ENCODE data around the gene WDR59. TPM values are rescaled to one million over a fixed set of nuclear protein-coding genes. Genes with fewer than 3 reads are reported as not detected.

WDR59 gene
- 10 to 100 TPM; 15.1 to 40.7 (median 24.6) TPM for total RNA-seq
- polyA plus RNA-seq: 10 to 100 TPM in 2 of 3 donors, 1 to 10 TPM in 1; 6.2 to 20.3 (median 13.8) TPM

GRCh38 chr16:74984529-74985296 lies at the start of gene WDR59:
TSS of gene WDR59 (minus strand) at chr16:74985123. CDS start at chr16:74985017, 106 bp downstream.
- TF ChIP-seq POLR2A (IDR thresholded peaks at IDR 0.05) (peak in 1 of 2 donors; percentile 34), POLR2AphosphoS5 (IDR thresholded peaks at IDR 0.05) (peak; percentile 31 to 78 (median 69)), CTCF (IDR thresholded peaks at IDR 0.05) (no peak), EP300 (IDR thresholded peaks at IDR 0.05) (no peak)
- WGBS, 2 donors: 1% methylated on average over 68 of the region's 68 CpGs
- Histone ChIP-seq H3K4me3 (peak within 1 kb of the TSS; percentile 69 to 99 (median 84)), H3K4me1 (peaks cover 0 to 23% (median 16%) of the 10 kb centered on the region in 4 donors), H3K36me3 (no peaks in the 10 kb centered on the region), H3K27me3 (no peaks in the 10 kb centered on the region), H3K9me3 (no peaks in the 10 kb centered on the region), H3K27ac (peak within 1 kb of the TSS; percentile 76 to 88 (median 80))
- intact Hi-C loops (cut with DNase I): loop anchor here (10.0 kb wide), 1 partner anchor 250 kb away; no protein-coding TSS in a partner anchor
- DNase-seq: peak; percentile 100

DNA sequence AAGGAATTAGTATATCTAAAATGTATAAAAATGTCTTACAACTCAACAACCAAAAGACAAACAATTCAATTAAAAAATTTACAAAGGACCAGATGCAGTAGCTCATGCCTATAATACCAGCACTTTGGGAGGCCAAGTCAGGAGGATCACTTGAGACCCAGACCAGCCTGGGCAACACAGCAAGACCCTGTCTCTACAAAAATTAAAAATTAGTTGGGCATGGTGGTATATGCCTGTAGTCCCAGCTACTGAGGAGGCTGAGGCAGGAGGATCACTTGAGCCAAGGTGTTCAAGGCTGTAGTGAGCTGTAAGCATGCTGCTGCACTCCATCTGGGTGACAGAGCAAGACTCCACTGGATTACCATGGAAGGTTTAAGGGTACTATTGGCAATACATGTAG lies 47.7 kb upstream of the WDR59 start:
- H3K4me3 ChIP-seq: no peak overlapping the region
- peaks cover 0 to 6% (median 2%) of the 10 kb centered on the region in 4 donors for H3K4me1 ChIP-seq
- H3K27me3 ChIP-seq: no peaks in the 10 kb centered on the region
- intact Hi-C loops (cut with DNase I): no loop called here
- TF ChIP-seq CTCF (IDR thresholded peaks at IDR 0.05) (no peak), EP300 (IDR thresholded peaks at IDR 0.05) (no peak)
- no peaks in the 10 kb centered on the region for H3K36me3 ChIP-seq
- DNase-seq: no peak
- no peaks in the 10 kb centered on the region for H3K9me3 ChIP-seq
- no peak overlapping the region for H3K27ac ChIP-seq

DNA sequence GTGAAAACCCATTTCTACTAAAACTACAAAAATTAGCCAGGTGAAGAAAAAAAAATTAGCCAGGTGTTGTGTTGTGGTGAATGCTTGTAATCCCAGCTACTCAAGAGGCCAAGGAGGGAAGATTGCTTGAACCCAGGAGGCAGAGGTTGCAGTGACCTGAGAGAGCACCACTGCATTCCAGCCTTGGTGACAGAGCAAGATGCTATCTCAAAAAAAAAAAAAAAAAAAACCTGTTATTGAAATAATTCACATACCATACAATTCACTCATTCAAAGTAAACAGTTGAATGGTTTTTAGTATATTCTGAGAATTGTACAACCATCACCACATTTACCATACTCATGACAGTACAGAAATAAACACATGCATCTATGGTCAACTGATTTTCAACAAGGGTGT lies 44.9 kb upstream of the WDR59 start:
- Histone ChIP-seq H3K4me1 (peaks cover 0 to 30% (median 23%) of the 10 kb centered on the region in 4 donors), H3K27ac (no peak overlapping the region), H3K27me3 (no peaks in the 10 kb centered on the region), H3K4me3 (no peak overlapping the region), H3K9me3 (no peaks in the 10 kb centered on the region), H3K36me3 (no peaks in the 10 kb centered on the region)
- DNase-seq: no peak
- no peak for TF ChIP-seq POLR2A (IDR thresholded peaks at IDR 0.05)
- no peak for TF ChIP-seq POLR2AphosphoS5 (IDR thresholded peaks at IDR 0.05)
- no peak for TF ChIP-seq EP300 (IDR thresholded peaks at IDR 0.05)
- TF ChIP-seq CTCF (IDR thresholded peaks at IDR 0.05): no peak
- intact Hi-C loops (cut with DNase I): no loop called here

GRCh38 chr16:75028544-75029135 lies 43.7 kb upstream of the WDR59 start:
- H3K27ac ChIP-seq: no peak overlapping the region
- TF ChIP-seq POLR2A (IDR thresholded peaks at IDR 0.05): no peak
- no peak for TF ChIP-seq EP300 (IDR thresholded peaks at IDR 0.05)
- WGBS, 2 donors: 79 to 93% methylated on average over 4 of the region's 4 CpGs

GRCh38 chr16:75027520-75028300 lies 42.8 kb upstream of the WDR59 start:
- DNase-seq: no peak
- peak overlapping the region; percentile 61 to 76 (median 74) for H3K27ac ChIP-seq
- intact Hi-C loops (cut with DNase I): no loop called here
- no peak for TF ChIP-seq CTCF (IDR thresholded peaks at IDR 0.05)
- no peak for TF ChIP-seq POLR2A (IDR thresholded peaks at IDR 0.05)
- TF ChIP-seq POLR2AphosphoS5 (IDR thresholded peaks at IDR 0.05): no peak
- TF ChIP-seq EP300 (IDR thresholded peaks at IDR 0.05): no peak
- 94 to 95% methylated on average over 6 of the region's 6 CpGs for WGBS, 2 donors
- H3K4me1 ChIP-seq: peaks cover 0 to 34% (median 25%) of the 10 kb centered on the region in 4 donors
- H3K36me3 ChIP-seq: no peaks in the 10 kb centered on the region
- H3K9me3 ChIP-seq: no peaks in the 10 kb centered on the region
- no peak overlapping the region for H3K4me3 ChIP-seq
- no peaks in the 10 kb centered on the region for H3K27me3 ChIP-seq

More at GRCh38 chr16:75028544-75029135, 43.7 kb upstream of the WDR59 start:
- DNase-seq: no peak
- Histone ChIP-seq H3K27me3 (no peaks in the 10 kb centered on the region), H3K4me3 (no peak overlapping the region), H3K9me3 (no peaks in the 10 kb centered on the region), H3K36me3 (no peaks in the 10 kb centered on the region), H3K4me1 (peaks cover 0 to 34% (median 25%) of the 10 kb centered on the region in 4 donors)
- intact Hi-C loops (cut with DNase I): no loop called here
